GM19395 (cell line): Measurements from ENCODE around the gene SMAD5.
A peak's percentile ranks its signal among the peaks of the same experiment; 100 is the strongest.

Experiments
- ATAC-seq: cut with Tn5 transposase; IDR thresholded peaks from one replicate; pipeline ENCODE4 v1.9.1; 2021; ENCODE audit warnings: mild to moderate bottlenecking, moderate library complexity; ENCODE audit not compliant: unreplicated experiment

SMAD5 gene

DNA sequence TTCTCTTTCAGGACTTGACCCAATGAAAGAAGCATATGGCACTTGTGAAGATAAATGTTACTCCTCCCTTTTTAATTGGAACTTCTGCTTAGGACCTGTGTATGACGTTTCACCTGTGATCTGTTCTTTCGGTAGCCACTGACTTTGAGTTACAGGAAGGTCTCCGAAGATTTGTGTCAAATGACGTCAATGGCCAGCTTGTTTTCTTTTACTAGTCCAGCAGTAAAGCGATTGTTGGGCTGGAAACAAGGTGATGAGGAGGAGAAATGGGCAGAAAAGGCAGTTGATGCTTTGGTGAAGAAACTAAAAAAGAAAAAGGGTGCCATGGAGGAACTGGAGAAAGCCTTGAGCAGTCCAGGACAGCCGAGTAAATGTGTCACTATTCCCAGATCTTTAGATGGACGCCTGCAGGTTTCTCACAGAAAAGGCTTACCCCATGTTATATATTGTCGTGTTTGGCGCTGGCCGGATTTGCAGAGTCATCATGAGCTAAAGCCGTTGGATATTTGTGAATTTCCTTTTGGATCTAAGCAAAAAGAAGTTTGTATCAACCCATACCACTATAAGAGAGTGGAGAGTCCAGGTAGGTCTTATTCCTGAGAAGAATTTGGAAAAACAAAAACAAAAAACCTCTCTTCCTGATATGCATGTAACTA is 21.1 kb downstream of the SMAD5 start:
- no peak for ATAC-seq

DNA sequence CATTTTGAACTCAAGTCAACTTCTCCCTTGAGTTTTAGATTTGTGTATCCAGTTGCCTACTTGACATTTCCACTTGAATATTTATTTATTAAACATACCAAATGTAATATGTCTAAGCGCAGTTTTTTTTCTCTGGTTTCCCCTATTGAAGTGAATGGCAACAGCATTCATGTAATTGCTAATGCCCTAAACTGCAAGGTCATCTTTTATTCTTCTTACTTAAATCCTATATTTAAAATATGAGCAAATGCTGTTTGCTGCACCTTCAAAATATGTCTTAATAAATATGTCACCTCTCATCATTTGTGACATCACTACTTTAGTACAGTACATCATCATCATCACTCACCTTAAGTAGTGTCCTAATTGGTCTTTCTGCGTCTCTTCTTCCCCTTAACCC is 22.4 kb downstream of the SMAD5 start:
- ATAC-seq = no peak

GRCh38 chr5:136155761-136156160 is 23.1 kb downstream of the SMAD5 start:
- no peak for ATAC-seq

- no peak for ATAC-seq
Measured at GRCh38 chr5:136157514-136157913, 24.9 kb downstream of the SMAD5 start.

DNA sequence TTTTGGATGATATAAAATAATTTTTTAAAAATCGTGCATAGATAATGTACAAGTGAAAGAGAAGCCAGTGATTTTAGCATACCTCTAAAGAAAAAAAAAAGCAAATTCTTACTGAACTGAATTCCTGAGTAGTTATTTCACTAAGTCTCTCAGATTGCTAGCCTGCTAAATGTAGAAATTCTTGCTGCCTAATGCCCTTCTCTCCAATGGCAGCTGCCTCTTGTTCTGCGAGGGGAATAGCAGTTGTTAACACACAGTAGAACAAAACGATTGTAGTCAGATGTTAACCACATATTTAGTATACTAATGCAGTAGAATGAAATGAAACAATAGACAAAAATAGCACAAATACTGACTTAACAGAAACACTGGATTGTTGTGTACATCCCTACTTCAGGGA is 26.8 kb downstream of the SMAD5 start:
- ATAC-seq = no peak

GRCh38 chr5:136162008-136162407 is 29.4 kb downstream of the SMAD5 start:
- no peak for ATAC-seq

DNA sequence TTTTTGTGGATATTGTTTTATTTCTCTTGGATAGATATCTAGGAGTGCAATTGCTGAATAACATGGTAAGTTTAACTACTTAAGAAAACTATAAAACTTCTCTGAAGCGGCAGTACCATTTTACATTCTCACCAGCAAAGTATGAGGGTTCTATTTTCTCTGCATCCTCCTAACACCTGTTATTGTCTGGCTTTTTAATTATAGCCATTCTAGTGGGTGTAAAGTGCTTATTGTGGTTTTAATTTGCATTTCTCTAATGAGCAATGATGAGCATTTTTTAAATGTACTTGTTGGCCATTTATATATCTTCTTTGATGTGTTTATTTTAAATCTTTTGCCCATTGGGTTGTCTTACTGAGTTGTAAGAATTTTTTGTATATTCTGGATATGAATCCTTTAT is 31.6 kb downstream of the SMAD5 start:
- no peak for ATAC-seq

- peak; percentile 80 for ATAC-seq
Measured at GRCh38 chr5:136166909-136167308, 34.3 kb downstream of the SMAD5 start.

DNA sequence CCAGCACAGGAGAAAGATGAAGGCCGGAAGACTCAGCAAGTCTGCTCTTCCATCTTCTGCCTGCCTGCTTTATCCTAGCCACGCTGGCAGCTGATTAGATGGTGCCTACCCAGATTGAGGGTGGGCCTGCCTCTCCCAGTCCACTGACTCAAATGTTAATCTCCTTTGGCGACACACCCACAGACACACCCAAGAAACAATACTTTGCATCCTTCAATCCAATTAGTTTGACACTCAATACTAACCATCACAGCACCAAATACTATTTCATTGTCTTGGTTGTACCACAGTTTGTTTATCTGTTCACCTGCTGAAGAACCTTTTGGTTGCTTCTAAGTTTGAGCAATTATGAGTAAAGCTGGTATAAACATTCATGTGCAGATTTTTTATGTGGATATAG is 36.6 kb downstream of the SMAD5 start:
- no peak for ATAC-seq

GRCh38 chr5:136174021-136174659 is 41.5 kb downstream of the SMAD5 start:
- ATAC-seq = no peak

GRCh38 chr5:136182618-136183017 is 50.0 kb downstream of the SMAD5 start:
- no peak for ATAC-seq

DNA sequence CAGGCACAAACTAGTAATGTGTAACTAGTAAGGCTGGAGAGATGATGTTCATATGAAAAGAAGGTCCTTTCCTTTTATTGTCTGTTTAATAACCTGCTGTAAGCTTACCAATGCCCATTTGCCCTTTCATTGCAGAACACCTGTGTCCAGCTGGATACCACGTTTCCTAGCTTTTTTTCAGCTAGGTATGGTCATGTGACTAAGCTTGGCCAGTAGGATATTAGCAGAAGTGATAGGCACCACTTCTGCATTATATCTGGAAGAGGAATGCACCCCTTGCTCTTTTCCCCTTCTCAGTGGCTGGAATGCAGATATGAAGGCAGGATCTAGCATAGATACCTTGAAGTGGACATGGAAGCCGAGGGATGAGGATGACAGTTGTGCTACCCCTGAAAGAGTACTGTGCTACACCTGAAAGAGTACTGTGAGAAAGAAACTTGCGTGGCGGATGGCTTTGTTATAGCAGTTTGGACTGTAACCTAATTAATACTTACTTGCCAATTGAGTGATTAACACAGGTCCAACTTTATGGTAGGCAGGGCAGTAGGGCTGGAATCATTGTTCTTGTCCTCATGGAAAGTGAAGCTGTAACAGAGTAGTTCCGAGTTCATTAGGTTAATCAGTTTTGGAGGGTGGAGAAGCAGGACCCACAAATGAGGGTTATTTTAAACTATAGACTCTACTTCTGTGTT is 53.5 kb downstream of the SMAD5 start:
- no peak for ATAC-seq

- no peak for ATAC-seq
Measured at GRCh38 chr5:136186796-136187195, 54.2 kb downstream of the SMAD5 start.

- ATAC-seq = no peak
Measured at GRCh38 chr5:136188859-136189258, 56.2 kb downstream of the SMAD5 start.

DNA sequence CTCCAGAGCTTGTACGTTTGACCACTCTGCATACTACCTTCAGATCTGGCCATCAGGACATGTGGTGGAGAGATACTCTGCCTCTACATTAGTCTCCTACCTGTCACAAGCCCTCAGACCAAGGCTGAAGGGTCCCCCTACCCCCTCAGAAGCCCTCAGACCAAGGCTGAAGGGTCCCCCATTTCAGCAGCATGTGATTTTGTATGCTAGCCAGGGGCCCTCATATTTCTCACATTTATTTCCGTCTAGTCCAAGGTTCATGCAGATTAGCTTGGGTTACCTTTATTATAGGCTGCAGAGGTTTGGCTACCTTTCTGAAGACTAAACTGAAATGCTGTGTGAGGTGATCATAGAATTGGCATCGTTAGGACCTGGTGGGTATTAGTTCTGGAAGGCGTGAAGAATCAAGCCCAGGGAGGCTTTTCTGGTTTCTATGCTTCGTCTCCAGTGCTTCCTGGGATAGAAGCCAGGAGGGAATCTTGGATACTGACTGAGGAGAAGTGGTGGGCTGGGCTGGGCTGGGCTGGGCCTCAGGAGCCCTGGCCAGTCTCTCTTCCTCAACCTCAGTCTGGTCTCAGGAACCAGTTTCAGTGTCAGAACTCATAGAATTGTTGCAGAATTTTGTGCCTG is 57.6 kb downstream of the SMAD5 start:
- ATAC-seq = no peak

- no peak for ATAC-seq
Measured at GRCh38 chr5:136190904-136191303, 58.3 kb downstream of the SMAD5 start.

DNA sequence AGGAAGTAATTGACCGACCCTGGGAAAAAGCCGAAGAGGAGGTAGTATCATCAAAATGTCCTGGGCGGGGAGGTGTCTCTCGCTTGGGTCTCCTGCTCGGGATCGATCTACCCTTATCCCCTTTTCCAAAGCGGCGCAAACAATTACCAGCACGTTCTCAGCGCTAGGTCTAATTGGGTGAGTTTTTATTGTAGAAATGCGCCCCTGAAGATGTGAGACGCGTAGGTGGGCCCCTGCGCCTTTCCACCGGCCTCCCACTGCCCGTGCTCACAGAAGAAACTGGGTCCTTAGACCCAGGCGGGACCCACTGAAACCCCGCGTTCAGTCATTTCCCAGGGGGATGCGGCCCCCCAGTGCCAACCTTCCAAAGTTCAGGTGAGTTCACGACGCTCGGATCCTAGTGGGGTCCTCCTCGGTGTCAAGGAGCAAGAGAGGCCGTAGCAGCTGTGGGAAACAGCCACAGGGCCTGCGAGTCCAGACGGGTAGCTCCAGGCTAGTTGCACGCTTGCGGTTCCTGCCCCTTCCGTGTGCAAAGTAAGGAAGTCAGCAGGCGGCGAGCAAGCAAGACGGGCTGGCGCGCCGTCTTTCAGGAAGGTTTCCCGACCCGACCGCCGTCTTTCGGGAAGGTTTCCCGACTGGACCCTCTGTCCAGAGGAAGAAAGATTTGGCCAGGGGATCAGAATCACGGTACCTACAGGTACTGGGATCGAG is 58.8 kb downstream of the SMAD5 start:
- no peak for ATAC-seq

- ATAC-seq = no peak
Measured at GRCh38 chr5:136192015-136192525, 59.4 kb downstream of the SMAD5 start.

- ATAC-seq = no peak
Measured at GRCh38 chr5:136192526-136193321, 60.1 kb downstream of the SMAD5 start, which contains the start of gene SMIM32. TSS of gene SMIM32 (minus strand) at chr5:136193162. CDS start at chr5:136192524, 638 bp downstream.

GRCh38 chr5:136193322-136193935 is 60.8 kb downstream of the SMAD5 start:
- ATAC-seq = no peak
